H1 (cell line): ENCODE measurements around the gene ZSCAN18. TPM values are rescaled to one million over a fixed set of nuclear protein-coding genes. Genes with fewer than 3 reads are reported as not detected.

Source experiments
- CTCF ChIA-PET: fragments of 300-600 bp; sonication (Branson Sonifier 250); formaldehyde crosslinking; loops from one replicate; lab custom pipeline; 2021; ENCODE audit not compliant: partially characterized antibody; lab: Charles Lee
- POLR2A ChIA-PET: fragments of 300-600 bp; sonication (Branson Sonifier 250); formaldehyde crosslinking; loops from one replicate; lab custom pipeline; 2021; ENCODE audit warnings: inconsistent platforms; ENCODE audit not compliant: partially characterized antibody; lab: Charles Lee
- DNase-seq, 2 experiments: peaks; one replicate each; pipeline versions ENCODE4 v3.0.0 to v3.0.0-alpha.2; 2010 to 2022; ENCODE audit warnings: low spot score in 2 of 2, low read depth in 1 of 2, mixed read lengths in 1 of 2
- FAIRE-seq: peaks from 2 replicates; lab custom pipeline; 2011; peaks lifted over from hg19 to GRCh38; lab: Jason Lieb, UNC
- H2AFZ ChIP-seq: 2 replicates; pipeline ENCODE4 v1.8.1; 2012; ENCODE audit warnings: low read length, inconsistent platforms
- H2AK5ac ChIP-seq: 2 replicates; pipeline ENCODE4 v1.6.1; 2013; ENCODE audit warnings: low read depth, low read length
- H2BK120ac ChIP-seq: replicated peaks from 2 replicates; pipeline ENCODE3; 2013; ENCODE audit warnings: low read depth, low read length, inconsistent platforms
- H2BK12ac ChIP-seq: 2 replicates; pipeline ENCODE4 v1.6.1; 2013; ENCODE audit warnings: low read depth, low read length
- H2BK15ac ChIP-seq: 2 replicates; pipeline ENCODE4 v1.6.1; 2013; ENCODE audit warnings: low read length
- H2BK20ac ChIP-seq: 2 replicates; pipeline ENCODE4 v1.6.1; 2013; ENCODE audit warnings: low read length
- H2BK5ac ChIP-seq: 2 replicates; pipeline ENCODE4 v1.6.1; 2013; ENCODE audit warnings: low read depth, low read length
- H3K14ac ChIP-seq: 2 replicates; pipeline ENCODE4 v1.6.1; 2013; ENCODE audit warnings: inconsistent platforms; ENCODE audit not compliant: insufficient read length
- H3K18ac ChIP-seq: 2 replicates; pipeline ENCODE4 v1.6.1; 2013; ENCODE audit warnings: low read length; ENCODE audit errors: extremely low read depth
- H3K23ac ChIP-seq: 2 replicates; pipeline ENCODE4 v1.6.1; 2013; ENCODE audit warnings: inconsistent platforms; ENCODE audit not compliant: insufficient read length
- H3K23me2 ChIP-seq: 2 replicates; pipeline ENCODE4 v1.6.1; 2013; ENCODE audit warnings: low read depth, low read length
- H3K27ac ChIP-seq: 2 replicates; pipeline ENCODE4 v1.6.1; 2011; ENCODE audit warnings: low read depth, low read length, inconsistent platforms
- H3K27me3 ChIP-seq, 4 experiments: replicated peaks in 1 of 4; 1 replicate in 1 of 4; 2 replicates in 3 of 4; pipeline versions ENCODE4 v1.6.1 to v1.8.1; 2011 to 2013; ENCODE audit warnings: low read length in 3 of 4, mild to moderate bottlenecking in 3 of 4, inconsistent platforms in 2 of 4, mixed read lengths in 2 of 4, moderate library complexity in 1 of 4; ENCODE audit not compliant: control insufficient read depth in 3 of 4, insufficient read depth in 3 of 4; ENCODE audit errors: extremely low read depth in 1 of 4
- H3K36me3 ChIP-seq, 4 experiments: 2 replicates each; pipeline versions ENCODE4 v1.6.1 to v1.8.1; 2011 to 2013; ENCODE audit warnings: mild to moderate bottlenecking in 4 of 4, low read length in 3 of 4, moderate library complexity in 2 of 4, control low read depth in 1 of 4, inconsistent platforms in 1 of 4; ENCODE audit not compliant: insufficient read depth in 4 of 4, control insufficient read depth in 2 of 4
- H3K4ac ChIP-seq: replicated peaks from 2 replicates; pipeline ENCODE3; 2013; ENCODE audit warnings: low read length, low read depth, mixed read lengths, inconsistent platforms; ENCODE audit not compliant: insufficient read length
- H3K4me1 ChIP-seq, 4 experiments: replicated peaks in 1 of 4; 1 replicate in 1 of 4; 2 replicates in 3 of 4; pipeline versions ENCODE4 v1.6.1 to v1.8.1; 2011 to 2013; ENCODE audit warnings: low read length in 3 of 4, inconsistent platforms in 2 of 4, mixed read lengths in 1 of 4; ENCODE audit not compliant: insufficient read depth in 4 of 4, control insufficient read depth in 3 of 4
- H3K4me2 ChIP-seq, 2 experiments: 2 replicates each; pipeline versions ENCODE4 v1.6.1 to v1.8.1; 2011 to 2013; ENCODE audit warnings: low read depth in 2 of 2, low read length in 2 of 2, control low read depth in 1 of 2, inconsistent platforms in 1 of 2, mild to moderate bottlenecking in 1 of 2; ENCODE audit not compliant: insufficient read depth in 1 of 2
- H3K4me3 ChIP-seq, 4 experiments: fragments of 200-600, 300-600 bp in 1 of 4; sonication (generic), shearing (Covaris generic), sonication (Bioruptor Twin) in 1 of 4; 2 replicates each; pipeline versions ENCODE4 v1.5.1 to v1.8.1; 2011 to 2016; ENCODE audit warnings: low read length in 4 of 4, low read depth in 3 of 4, control low read depth in 2 of 4, inconsistent platforms in 2 of 4, mild to moderate bottlenecking in 2 of 4, mixed read lengths in 1 of 4, moderate library complexity in 1 of 4; ENCODE audit not compliant: insufficient read depth in 2 of 4; ENCODE audit errors: extremely low read depth in 1 of 4
- H3K56ac ChIP-seq: replicated peaks from 2 replicates; pipeline ENCODE3; 2013; ENCODE audit warnings: low read depth, mild to moderate bottlenecking, mixed read lengths, low read length, inconsistent platforms; ENCODE audit not compliant: insufficient read length
- H3K79me1 ChIP-seq: 2 replicates; pipeline ENCODE4 v1.6.1; 2013; ENCODE audit warnings: low read depth, low read length, control low read depth
- H3K79me2 ChIP-seq, 2 experiments: 2 replicates each; pipeline versions ENCODE4 v1.6.1 to v1.8.1; 2012 to 2013; ENCODE audit warnings: low read length in 2 of 2, mild to moderate bottlenecking in 2 of 2, inconsistent platforms in 1 of 2; ENCODE audit not compliant: insufficient read depth in 2 of 2, control insufficient read depth in 1 of 2
- H3K9ac ChIP-seq, 4 experiments: replicated peaks in 1 of 4; 1 replicate in 1 of 4; 2 replicates in 3 of 4; pipeline versions ENCODE4 v1.6.1 to v1.8.1; 2011 to 2013; ENCODE audit warnings: low read depth in 3 of 4, low read length in 3 of 4, control low read depth in 2 of 4, mild to moderate bottlenecking in 2 of 4, moderate library complexity in 2 of 4, inconsistent platforms in 1 of 4; ENCODE audit errors: extremely low read depth in 1 of 4
- H3K9me3 ChIP-seq, 2 experiments: 2 replicates each; pipeline versions ENCODE4 v1.6.1 to v1.8.1; 2012 to 2013; ENCODE audit warnings: mild to moderate bottlenecking in 2 of 2, moderate library complexity in 2 of 2, control low read depth in 1 of 2, inconsistent platforms in 1 of 2, low read depth in 1 of 2, low read length in 1 of 2, mixed read lengths in 1 of 2; ENCODE audit not compliant: insufficient read depth in 2 of 2
- H4K20me1 ChIP-seq, 2 experiments: replicated peaks in 1 of 2; 2 replicates each; pipeline versions ENCODE3 to v1.8.1; 2011 to 2013; ENCODE audit warnings: inconsistent platforms in 2 of 2, low read length in 2 of 2, mild to moderate bottlenecking in 1 of 2; ENCODE audit not compliant: insufficient read depth in 2 of 2, control insufficient read depth in 1 of 2
- H4K5ac ChIP-seq: 2 replicates; pipeline ENCODE4 v1.6.1; 2013; ENCODE audit warnings: low read length, low read depth, mixed read lengths, inconsistent platforms; ENCODE audit not compliant: insufficient read length
- H4K8ac ChIP-seq: 2 replicates; pipeline ENCODE4 v1.8.0; 2013; ENCODE audit warnings: mild to moderate bottlenecking, moderate library complexity, low read length, inconsistent platforms; ENCODE audit not compliant: insufficient read depth; ENCODE audit errors: extremely low read depth
- H4K91ac ChIP-seq: replicated peaks from 2 replicates; pipeline ENCODE3; 2013; ENCODE audit warnings: low read length, mixed read lengths, inconsistent platforms; ENCODE audit not compliant: insufficient read length
- HDAC6 ChIP-seq: IDR thresholded peaks from one replicate; pipeline ENCODE4 v1.7.1; 2012; ENCODE audit warnings: low read depth, mild to moderate bottlenecking, inconsistent platforms, low read length, moderate library complexity
- POLR2AphosphoS5 ChIP-seq: IDR thresholded peaks from 2 replicates; pipeline ENCODE4 v1.6.1; 2011; ENCODE audit warnings: low read depth, low read length
- RBBP5 ChIP-seq: IDR thresholded peaks from 2 replicates; pipeline ENCODE4 v1.7.1; 2012; ENCODE audit warnings: low read depth, mild to moderate bottlenecking, inconsistent platforms, low read length, moderate library complexity, borderline replicate concordance
- SIRT6 ChIP-seq: IDR thresholded peaks from one replicate; pipeline ENCODE4 v1.7.1; 2012; ENCODE audit warnings: low read length, inconsistent platforms
- TEAD4 ChIP-seq: IDR thresholded peaks from 2 replicates; pipeline ENCODE4 v1.6.1; 2012; ENCODE audit warnings: low read depth, low read length, inconsistent platforms, mixed read lengths
- WGBS, 2 experiments: shearing (Covaris generic) in 1 of 2; methylation state at CpG; one replicate each; pipeline versions ENCODE4 v1.1.6 to v1.1.7; 2013 to 2015; ENCODE audit warnings: low lambda C conversion rate in 2 of 2, mixed read lengths in 2 of 2, inconsistent platforms in 1 of 2, low coverage in 1 of 2, missing lambda C conversion rate in 1 of 2; ENCODE audit not compliant: insufficient replicate concordance in 2 of 2, insufficient coverage in 1 of 2, insufficient read length in 1 of 2; ENCODE audit errors: extremely low coverage in 1 of 2, missing lambda C conversion rate in 1 of 2; 5-methylcytosine and 5-hydroxymethylcytosine counted together
- polyA plus RNA-seq, 7 experiments: library from polyadenylated mRNA; depleted of rRNA in 3 of 7; stranded (reverse) in 5 of 7; unstranded in 2 of 7; fragments of >200 nt in 5 of 7; fragments of 200-250 nt in 2 of 7; gene quantifications; 1 replicate in 5 of 7; 2 replicates in 1 of 7; 4 replicates in 1 of 7; pipeline versions ENCODE4 v1.2.1 to v1.2.3, GENCODE V29; 2011 to 2013; ENCODE audit warnings: missing spikeins in 2 of 7, mixed read lengths in 2 of 7
- total RNA-seq: library from RNA; stranded (reverse); fragmentation: NEBNext Ultra II Directional; extraction: Animal tissue kit (Norgen Biotek cat#: 25700); gene quantifications from 2 replicates; pipeline ENCODE4 v1.2.1, GENCODE V29; 2021
- TF ChIP-seq, protein P1 (sequence below): IDR thresholded peaks from 2 replicates; pipeline ENCODE4 v1.6.1; 2012; ENCODE audit warnings: inconsistent platforms

The ZSCAN18 gene
- total and polyA plus RNA-seq, 2 of the 8 experiments (the other 6 are each of a cell fraction or from before 2014, with no cell fraction given) = 37.0 to 41.4 TPM

DNA sequence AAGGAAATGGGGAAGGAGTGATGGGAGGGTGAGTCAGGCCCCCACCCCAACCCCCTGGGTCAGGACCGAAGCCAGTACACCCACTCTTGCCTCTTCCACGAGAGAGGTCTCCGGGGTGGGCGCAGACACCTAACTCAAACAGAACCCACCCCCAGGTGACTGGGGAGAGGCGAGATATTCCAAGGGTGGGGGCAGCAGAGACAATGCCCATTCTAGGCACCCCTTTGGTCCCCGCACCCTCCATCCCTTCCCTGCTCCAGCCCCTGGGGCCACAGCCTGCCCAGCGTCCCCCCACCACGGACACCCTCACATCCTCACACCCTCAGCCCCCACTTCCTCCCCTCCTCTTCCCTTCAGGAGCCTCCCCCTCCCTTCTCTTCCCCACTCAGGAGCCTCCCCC lies 682 bp downstream of the ZSCAN18 start:
- Histone ChIP-seq H3K79me2 (peaks cover 0 to 16% of the 10 kb centered on the region in 2 experiments; a peak in 1 of 4 replicates), H4K20me1 (no peaks in the 10 kb centered on the region), H3K4me2 (peak overlapping the region; percentile 69 to 73), H3K4ac (peak overlapping the region; percentile 83), H3K14ac (no peak overlapping the region), H3K9ac (peak overlapping the region in 3 of 4 experiments; percentile 51 to 95 (median 59); a peak in 4 of 7 replicates), H2BK120ac (no peak overlapping the region), H4K91ac (no peak overlapping the region), H3K9me3 (peaks cover 6 to 9% of the 10 kb centered on the region in 2 experiments; a peak in 2 of 4 replicates), H4K8ac (peak overlapping the region; percentile 97; the same call in 1 of the 2 replicates), H2AK5ac (peak overlapping the region; percentile 88; the same call in 1 of the 2 replicates), H3K23ac (no peak overlapping the region), H4K5ac (no peak overlapping the region), H3K18ac (no peak overlapping the region; the same call in 1 of the 2 replicates), H2BK15ac (no peak overlapping the region), H2BK5ac (peak overlapping the region; percentile 98; the same call in 1 of the 2 replicates), H2BK20ac (no peak overlapping the region)
- no peak for FAIRE-seq
- no peak for DNase-seq
- TF ChIP-seq SIRT6 (no peak), POLR2AphosphoS5 (peak; percentile 44), RBBP5 (peak; percentile 16; the same call in 1 of the 2 replicates), TEAD4 (no peak), HDAC6 (no peak)
- TF ChIP-seq, protein P1, sequence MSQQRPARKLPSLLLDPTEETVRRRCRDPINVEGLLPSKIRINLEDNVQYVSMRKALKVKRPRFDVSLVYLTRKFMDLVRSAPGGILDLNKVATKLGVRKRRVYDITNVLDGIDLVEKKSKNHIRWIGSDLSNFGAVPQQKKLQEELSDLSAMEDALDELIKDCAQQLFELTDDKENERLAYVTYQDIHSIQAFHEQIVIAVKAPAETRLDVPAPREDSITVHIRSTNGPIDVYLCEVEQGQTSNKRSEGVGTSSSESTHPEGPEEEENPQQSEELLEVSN = no peak
- TF ChIP-seq, all 59 proteins: peak for 2
- CTCF ChIA-PET = no interaction called here
- Histone ChIP-seq H3K23me2 (peaks cover 2% of the 10 kb centered on the region; the same call in 1 of the 2 replicates), H3K27me3 (no peaks in the 10 kb centered on the region), H3K4me3 (peak overlapping the region; percentile 82 to 99 (median 97)), H3K56ac (no peak overlapping the region), H3K27ac (peak overlapping the region; percentile 75), H2AFZ (no peak overlapping the region), H3K4me1 (peaks cover 0 to 5% (median 4%) of the 10 kb centered on the region in 4 experiments; a peak in 5 of 7 replicates), H2BK12ac (peak overlapping the region; percentile 97; the same call in 1 of the 2 replicates), H3K79me1 (peaks cover 4% of the 10 kb centered on the region; the same call in 1 of the 2 replicates), H3K36me3 (no peaks in the 10 kb centered on the region)
- POLR2A ChIA-PET = interaction anchor here (1.0 to 2.8 kb wide), 9 partner anchors 9 to 86 kb away, joined by 3 to 23 read pairs (median 4); partner anchors contain the start of gene ZNF135
- 11% methylated on average over 3 of the region's 8 CpGs; no CpG with 5 or more reads in 1 of the 2 experiments for WGBS, 2 experiments
